ENCODE results near the gene RAPGEF6.

DNA sequence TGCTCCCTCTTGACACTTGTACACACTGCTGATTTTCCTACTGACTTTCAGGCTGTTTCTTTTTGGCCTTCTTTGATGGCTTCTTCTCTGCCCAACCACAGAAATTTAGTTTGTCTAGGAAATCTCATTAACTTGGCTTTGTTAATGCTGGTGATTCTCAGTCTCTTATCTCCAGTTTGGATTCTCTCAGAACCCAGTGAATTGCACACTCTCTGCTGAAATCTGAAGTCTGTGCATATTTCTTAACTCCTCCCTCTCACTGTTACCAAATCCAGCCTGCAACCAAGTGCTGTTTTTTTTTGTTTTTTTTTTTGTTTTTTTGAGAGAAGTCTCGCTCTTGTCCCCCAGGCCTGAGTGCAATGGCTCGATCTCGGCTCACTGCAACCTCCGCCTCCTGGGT is 254.0 kb downstream of the RAPGEF6 start:
- TF ChIP-seq CTCF (conservative IDR thresholded peaks at IDR 0.05; ENCODE audit: low read depth, low read length): no peak
- TF ChIP-seq EZH2phosphoT487 (IDR thresholded peaks at IDR 0.05; ENCODE audit: borderline replicate concordance, low read length): no peak
